GM12891 (cell line): ENCODE data around the gene OTOS.

ENCODE experiments used
- PAX5 ChIP-seq: IDR thresholded peaks from 2 replicates; pipeline ENCODE4 v1.6.1; 2011; ENCODE audit warnings: low read length, moderate library complexity, mild to moderate bottlenecking; ENCODE audit not compliant: insufficient read depth, severe bottlenecking
- POLR2A ChIP-seq: IDR thresholded peaks from 2 replicates; pipeline ENCODE4 v1.6.1; 2011; ENCODE audit warnings: low read depth, low read length, control low read depth
- TAF1 ChIP-seq: IDR thresholded peaks from 2 replicates; pipeline ENCODE4 v1.6.1; 2011; ENCODE audit warnings: low read depth, low read length, control low read depth

DNA sequence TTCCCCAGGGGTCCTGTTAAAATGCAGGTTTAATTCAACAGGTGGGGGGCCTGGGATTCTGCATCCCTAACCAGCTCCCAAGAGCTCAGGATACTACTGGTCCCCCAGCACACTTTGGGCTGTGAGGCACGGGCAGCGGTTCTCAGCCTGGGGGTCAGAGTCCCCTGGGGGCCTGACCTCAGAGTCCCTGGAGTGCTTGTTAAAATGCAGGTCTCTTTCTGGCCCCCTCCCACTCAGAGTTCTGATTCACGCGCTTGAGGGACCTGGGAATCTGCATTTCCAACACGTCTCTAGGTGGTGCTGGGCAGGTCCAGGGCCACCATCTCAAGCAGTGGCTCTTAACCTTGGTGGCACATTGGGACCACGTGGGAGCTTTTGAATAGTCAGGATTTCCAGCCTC is 2.8 kb upstream of the OTOS start:
- TF ChIP-seq TAF1 (no peak), POLR2A (no peak), PAX5 (no peak)
